OCI-LY1 (cell line): ENCODE measurements around the gene HFM1.

ENCODE experiments used
- H2AFZ ChIP-seq: fragments of 200-600 bp; sonication (generic), shearing (Covaris generic); 2 replicates; pipeline ENCODE4 v1.6.0; 2014; ENCODE audit warnings: antibody characterized with exemption, mild to moderate bottlenecking, low read length
- H3F3A ChIP-seq: fragments of 200-600 bp; sonication (generic), shearing (Covaris generic); 2 replicates; pipeline ENCODE4 v1.6.0; 2014; ENCODE audit warnings: mild to moderate bottlenecking, antibody characterized with exemption, low read length, moderate library complexity; ENCODE audit not compliant: insufficient read depth
- H3K27ac ChIP-seq: fragments of 200-600 bp; sonication (generic); 2 replicates; pipeline ENCODE4 v1.5.1; 2014; ENCODE audit warnings: low read length, mixed run types, mild to moderate bottlenecking, low read depth; ENCODE audit not compliant: poor library complexity, severe bottlenecking
- H3K27me3 ChIP-seq: fragments of 200-600 bp; sonication (generic); 2 replicates; pipeline ENCODE4 v1.6.0; 2014; ENCODE audit warnings: antibody characterized with exemption, mild to moderate bottlenecking, low read length, moderate library complexity; ENCODE audit not compliant: insufficient read depth
- H3K36me3 ChIP-seq: fragments of 200-600 bp; sonication (generic); 2 replicates; pipeline ENCODE4 v1.6.1; 2014; ENCODE audit warnings: mild to moderate bottlenecking, antibody characterized with exemption, low read length, moderate library complexity, mixed read lengths; ENCODE audit not compliant: insufficient read depth
- H3K4me1 ChIP-seq: fragments of 200-600 bp; sonication (generic); 2 replicates; pipeline ENCODE4 v1.5.1; 2014; ENCODE audit warnings: mild to moderate bottlenecking, low read length, moderate library complexity; ENCODE audit not compliant: insufficient read depth, severe bottlenecking
- H3K4me2 ChIP-seq: fragments of 200-600 bp; sonication (generic), shearing (Covaris generic); 2 replicates; pipeline ENCODE4 v1.6.1; 2014; ENCODE audit warnings: low read length
- H3K4me3 ChIP-seq: fragments of 200-600 bp; sonication (generic); 2 replicates; pipeline ENCODE4 v1.5.1; 2014; ENCODE audit warnings: low read length, low read depth, mild to moderate bottlenecking, mixed read lengths; ENCODE audit not compliant: poor library complexity, severe bottlenecking
- H3K79me2 ChIP-seq: fragments of 200-600 bp; shearing (Covaris generic); 2 replicates; pipeline ENCODE4 v1.6.1; 2016; ENCODE audit warnings: mixed run types, low read length, mixed read lengths; ENCODE audit not compliant: insufficient read depth
- H3K9ac ChIP-seq: fragments of 200-600 bp; sonication (generic), shearing (Covaris generic); 2 replicates; pipeline ENCODE4 v1.6.1; 2014; ENCODE audit warnings: mild to moderate bottlenecking, low read length, mixed read lengths
- H3K9me2 ChIP-seq: fragments of 200-600 bp; sonication (generic), shearing (Covaris generic); 2 replicates; pipeline ENCODE4 v1.6.1; 2014; ENCODE audit warnings: low read depth, mild to moderate bottlenecking, low read length, mixed read lengths
- H3K9me3 ChIP-seq: fragments of 200-600 bp; shearing (Covaris generic); 2 replicates; pipeline ENCODE4 v1.6.1; 2014; ENCODE audit warnings: low read length, mixed read lengths
- H4K20me1 ChIP-seq: fragments of 200-600 bp; sonication (generic), shearing (Covaris generic); 2 replicates; pipeline ENCODE4 v1.6.0; 2016; ENCODE audit warnings: mild to moderate bottlenecking, low read length; ENCODE audit not compliant: insufficient read depth
- EZH2 ChIP-seq: fragments of 200-600 bp; sonication (generic), shearing (Covaris generic); IDR thresholded peaks from 2 replicates; pipeline ENCODE4 v1.8.0; 2017; ENCODE audit warnings: borderline replicate concordance, mixed run types, mild to moderate bottlenecking, antibody characterized with exemption, low read length, moderate library complexity, mixed read lengths
- TF ChIP-seq, protein P1 (sequence below): fragments of 200-600 bp; sonication (generic), shearing (Covaris generic); IDR thresholded peaks from 2 replicates; pipeline ENCODE4 v1.5.1; 2017; ENCODE audit warnings: mild to moderate bottlenecking, antibody characterized with exemption, low read length, moderate library complexity, mixed read lengths

The HFM1 gene

DNA sequence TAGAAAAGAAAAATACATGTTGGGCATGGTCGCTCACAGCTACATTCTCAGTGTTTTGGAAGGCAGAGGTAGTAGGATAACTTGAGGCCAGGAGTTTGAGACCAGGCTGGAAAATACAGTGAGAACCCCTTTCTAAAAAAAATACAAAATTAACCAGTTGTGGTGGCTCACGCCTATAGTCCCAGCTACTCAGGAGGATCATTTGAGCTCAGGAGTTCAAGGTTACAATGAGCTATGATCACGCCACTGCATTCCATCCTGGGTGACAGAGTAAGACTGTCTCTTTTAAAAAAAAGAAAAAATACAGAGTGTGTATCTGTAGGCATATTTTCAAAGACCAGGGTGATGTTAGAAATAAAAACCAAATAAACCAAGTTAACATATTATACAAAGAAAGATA lies 57.8 kb downstream of the HFM1 start:
- TF ChIP-seq, protein P1, sequence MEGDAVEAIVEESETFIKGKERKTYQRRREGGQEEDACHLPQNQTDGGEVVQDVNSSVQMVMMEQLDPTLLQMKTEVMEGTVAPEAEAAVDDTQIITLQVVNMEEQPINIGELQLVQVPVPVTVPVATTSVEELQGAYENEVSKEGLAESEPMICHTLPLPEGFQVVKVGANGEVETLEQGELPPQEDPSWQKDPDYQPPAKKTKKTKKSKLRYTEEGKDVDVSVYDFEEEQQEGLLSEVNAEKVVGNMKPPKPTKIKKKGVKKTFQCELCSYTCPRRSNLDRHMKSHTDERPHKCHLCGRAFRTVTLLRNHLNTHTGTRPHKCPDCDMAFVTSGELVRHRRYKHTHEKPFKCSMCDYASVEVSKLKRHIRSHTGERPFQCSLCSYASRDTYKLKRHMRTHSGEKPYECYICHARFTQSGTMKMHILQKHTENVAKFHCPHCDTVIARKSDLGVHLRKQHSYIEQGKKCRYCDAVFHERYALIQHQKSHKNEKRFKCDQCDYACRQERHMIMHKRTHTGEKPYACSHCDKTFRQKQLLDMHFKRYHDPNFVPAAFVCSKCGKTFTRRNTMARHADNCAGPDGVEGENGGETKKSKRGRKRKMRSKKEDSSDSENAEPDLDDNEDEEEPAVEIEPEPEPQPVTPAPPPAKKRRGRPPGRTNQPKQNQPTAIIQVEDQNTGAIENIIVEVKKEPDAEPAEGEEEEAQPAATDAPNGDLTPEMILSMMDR = no peak
- no peak for TF ChIP-seq EZH2
- Histone ChIP-seq H3K36me3 (no peaks in the 10 kb centered on the region), H3K4me1 (no peaks in the 10 kb centered on the region), H3K27ac (no peak overlapping the region), H3K79me2 (no peaks in the 10 kb centered on the region), H3K4me2 (no peak overlapping the region), H3K9me2 (no peaks in the 10 kb centered on the region), H3K9me3 (no peaks in the 10 kb centered on the region), H2AFZ (no peak overlapping the region), H3F3A (no peaks in the 10 kb centered on the region), H3K4me3 (no peak overlapping the region), H4K20me1 (no peaks in the 10 kb centered on the region), H3K9ac (no peak overlapping the region), H3K27me3 (no peaks in the 10 kb centered on the region)

DNA sequence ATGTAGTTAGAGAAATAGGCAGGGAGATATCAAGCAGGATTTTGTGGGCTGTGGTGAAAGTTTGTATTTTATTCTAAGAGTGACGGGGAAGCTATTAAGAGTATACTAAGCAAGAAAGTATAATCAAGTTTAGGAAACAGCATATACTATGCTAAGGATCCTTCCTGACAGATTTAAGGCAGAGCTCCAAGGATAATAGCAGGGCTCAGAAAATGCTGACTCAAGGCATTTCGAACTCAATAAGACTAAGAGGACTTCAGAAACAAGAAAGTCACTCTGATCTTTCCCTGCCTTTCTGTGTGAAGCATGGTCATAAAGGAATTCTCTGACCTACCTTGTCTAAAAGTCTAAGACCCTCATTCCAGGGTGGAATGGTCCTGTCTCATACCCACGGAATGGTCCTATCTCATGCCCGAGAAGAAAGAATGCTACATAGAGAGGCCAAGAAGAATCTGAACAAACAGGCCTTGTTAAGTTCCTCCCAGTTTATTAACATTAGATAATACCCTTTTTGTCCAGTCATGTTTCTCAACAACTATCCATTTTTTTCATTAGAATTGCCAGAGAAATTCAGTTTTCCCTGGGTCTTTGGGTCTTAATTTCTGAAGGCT lies 59.1 kb downstream of the HFM1 start:
- Histone ChIP-seq H3K36me3 (no peaks in the 10 kb centered on the region), H4K20me1 (no peaks in the 10 kb centered on the region), H3K27ac (no peak overlapping the region), H3K9ac (no peak overlapping the region), H3K9me2 (no peaks in the 10 kb centered on the region), H2AFZ (no peak overlapping the region), H3K4me2 (no peak overlapping the region), H3F3A (no peaks in the 10 kb centered on the region), H3K4me1 (no peaks in the 10 kb centered on the region), H3K4me3 (no peak overlapping the region), H3K27me3 (no peaks in the 10 kb centered on the region), H3K9me3 (no peaks in the 10 kb centered on the region), H3K79me2 (no peaks in the 10 kb centered on the region)
- TF ChIP-seq EZH2 = no peak
- TF ChIP-seq, protein P1 = no peak

DNA sequence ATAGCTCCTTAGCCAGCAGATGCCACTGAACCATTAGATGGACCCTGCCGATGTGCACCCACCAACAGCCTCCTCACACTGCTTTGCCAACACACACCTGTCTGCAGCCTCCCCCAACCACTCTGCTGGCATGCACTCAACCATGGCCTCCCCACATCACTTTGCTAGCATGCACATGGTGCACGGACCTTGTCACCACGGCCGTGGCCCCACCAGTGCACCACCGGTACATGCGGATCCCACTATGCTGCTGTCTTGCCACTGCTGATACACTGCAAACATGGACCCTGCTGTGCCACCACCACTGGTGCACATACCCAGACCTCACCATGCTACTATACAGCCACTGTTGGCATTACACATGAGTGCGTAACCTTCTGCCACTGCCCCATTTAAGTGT lies 66.1 kb downstream of the HFM1 start:
- TF ChIP-seq, protein P1 = no peak
- TF ChIP-seq EZH2 = no peak
- Histone ChIP-seq H3K9ac (no peak overlapping the region), H4K20me1 (no peaks in the 10 kb centered on the region), H3K27me3 (no peaks in the 10 kb centered on the region), H3K4me1 (no peaks in the 10 kb centered on the region), H3K79me2 (no peaks in the 10 kb centered on the region), H2AFZ (no peak overlapping the region), H3F3A (no peaks in the 10 kb centered on the region), H3K4me3 (no peak overlapping the region), H3K4me2 (no peak overlapping the region), H3K9me2 (no peaks in the 10 kb centered on the region), H3K27ac (no peak overlapping the region), H3K36me3 (no peaks in the 10 kb centered on the region), H3K9me3 (no peaks in the 10 kb centered on the region)
